K562 (cell line): ENCODE results near the gene HECW1. TPM values are rescaled to one million over a fixed set of nuclear protein-coding genes. Genes with fewer than 3 reads are reported as not detected.

Experiments
- BHLHE40 ChIP-seq: IDR thresholded peaks from 2 replicates; pipeline ENCODE4 v1.6.1; 2011; ENCODE audit warnings: low read length, improper control_type of control experiment
- CXXC5 ChIP-seq: fragments of 250-450 bp; sonication (Bioruptor Pico); IDR thresholded peaks from 2 replicates; pipeline ENCODE4 v1.8.0; 2022; ENCODE audit warnings: inconsistent platforms, mild to moderate bottlenecking, moderate library complexity
- DPF2 ChIP-seq: fragments of 450-650 bp; IDR thresholded peaks from 2 replicates; pipeline ENCODE4 v1.6.1; 2016
- GTF2E2 ChIP-seq: fragments of 200-800 bp; sonication (Bioruptor generic); IDR thresholded peaks from 2 replicates; pipeline ENCODE4 v1.6.1; 2016; ENCODE audit warnings: missing genetic modification characterization, missing compliant biosample characterization
- HNRNPUL1 ChIP-seq: fragments of 200-400 bp; formaldehyde crosslinking; IDR thresholded peaks from 2 replicates; pipeline ENCODE4 v1.6.1; 2017; ENCODE audit warnings: low read length
- MAFK ChIP-seq: IDR thresholded peaks from 2 replicates; pipeline ENCODE4 v1.6.1; 2011; ENCODE audit warnings: low read length, improper control_type of control experiment
- NR2F6 ChIP-seq: fragments of 450-650 bp; formaldehyde crosslinking; IDR thresholded peaks from 2 replicates; pipeline ENCODE4 v1.4.0; 2020; ENCODE audit warnings: mild to moderate bottlenecking
- RERE ChIP-seq: sonication (generic); formaldehyde crosslinking; IDR thresholded peaks from 2 replicates; pipeline ENCODE4 v1.8.0; 2023; ENCODE audit warnings: missing genetic modification reagents, mild to moderate bottlenecking, borderline replicate concordance
- SLC30A9 ChIP-seq: fragments of 250-450 bp; sonication (Bioruptor Pico); IDR thresholded peaks from 2 replicates; pipeline ENCODE4 v1.8.0; 2022; ENCODE audit warnings: mild to moderate bottlenecking, moderate library complexity
- TFE3 ChIP-seq: fragments of 450-650 bp; formaldehyde crosslinking; IDR thresholded peaks from 2 replicates; pipeline ENCODE4 v1.4.0; 2020; ENCODE audit warnings: mild to moderate bottlenecking, mixed read lengths
- TRIM25 ChIP-seq: fragments of 450-650 bp; IDR thresholded peaks from 2 replicates; pipeline ENCODE4 v1.7.0; 2016; ENCODE audit warnings: borderline replicate concordance
- USF1 ChIP-seq: sonication (generic); formaldehyde crosslinking; IDR thresholded peaks from 2 replicates; pipeline ENCODE4 v1.9.0; 2022; ENCODE audit warnings: mild to moderate bottlenecking, missing genetic modification reagents
- ZNF398 ChIP-seq: fragments of 250-450 bp; sonication (Bioruptor Pico); IDR thresholded peaks from 2 replicates; pipeline ENCODE4 v1.8.0; 2021; ENCODE audit warnings: moderate library complexity, mild to moderate bottlenecking, inconsistent platforms
- ZNF551 ChIP-seq: fragments of 250-450 bp; sonication (Bioruptor Pico); IDR thresholded peaks from 2 replicates; pipeline ENCODE4 v1.5.0; 2021; ENCODE audit warnings: mild to moderate bottlenecking, moderate library complexity
- ZNF655 ChIP-seq: fragments of 250-450 bp; sonication (Bioruptor Pico); IDR thresholded peaks from 2 replicates; pipeline ENCODE4 v1.5.0; 2021
- polyA plus RNA-seq, 8 experiments: library from polyadenylated mRNA; depleted of rRNA in 4 of 8; stranded (reverse) in 5 of 8; unstranded in 3 of 8; fragments of >200 nt; fragmentation: Nextera tagmentation in 2 of 8; fragmentation: Illumina TruSeq in 1 of 8; extraction: Ambion mirVana in 2 of 8; extraction: Trizol in 1 of 8; gene quantifications; 2 replicates each; pipeline versions ENCODE4 v1.2.1 to v1.2.3, GENCODE V29; 2011 to 2014; ENCODE audit warnings: inconsistent platforms in 1 of 8, missing spikeins in 1 of 8
- total RNA-seq, 7 experiments: library from RNA; depleted of rRNA in 6 of 7; stranded (reverse); fragments of >200 nt in 6 of 7; fragmentation: Illumina TruSeq in 2 of 7; extraction: Trizol in 2 of 7; gene quantifications; 2 replicates each; pipeline versions ENCODE4 v1.2.1 to v1.2.3, GENCODE V29; 2011 to 2021; ENCODE audit warnings: low replicate concordance in 1 of 7

Gene HECW1
- total and polyA plus RNA-seq, 9 of the 15 experiments (the other 6 are each of a cell fraction or from before 2014, with no cell fraction given) = 0.07 to 0.31 (median 0.13) TPM; not detected in 4

GRCh38 chr7:43565786-43566185 lies 453.3 kb downstream of the HECW1 start (continued):
- TF ChIP-seq BHLHE40 (no peak), CXXC5 (CRISPR knock-in tag) (no peak), TRIM25 (no peak), TFE3 (CRISPR knock-in tag) (peak; percentile 96), SLC30A9 (no peak), MAFK (peak; percentile 78), HNRNPUL1 (no peak), GTF2E2 (no peak), ZNF655 (CRISPR knock-in tag) (no peak), DPF2 (no peak), ZNF398 (CRISPR knock-in tag) (no peak), RERE (CRISPR knock-in tag) (no peak), ZNF551 (no peak), USF1 (CRISPR knock-in tag) (peak; percentile 55; the same call in 1 of the 2 replicates), NR2F6 (no peak)
